ENCODE measurements around the gene ATP10D.
"Not testable (repeated sequence)": the region's sequence is repeated elsewhere in the genome, so short reads cannot be mapped to it uniquely, and the experiment has no call there.

The ATP10D gene

DNA sequence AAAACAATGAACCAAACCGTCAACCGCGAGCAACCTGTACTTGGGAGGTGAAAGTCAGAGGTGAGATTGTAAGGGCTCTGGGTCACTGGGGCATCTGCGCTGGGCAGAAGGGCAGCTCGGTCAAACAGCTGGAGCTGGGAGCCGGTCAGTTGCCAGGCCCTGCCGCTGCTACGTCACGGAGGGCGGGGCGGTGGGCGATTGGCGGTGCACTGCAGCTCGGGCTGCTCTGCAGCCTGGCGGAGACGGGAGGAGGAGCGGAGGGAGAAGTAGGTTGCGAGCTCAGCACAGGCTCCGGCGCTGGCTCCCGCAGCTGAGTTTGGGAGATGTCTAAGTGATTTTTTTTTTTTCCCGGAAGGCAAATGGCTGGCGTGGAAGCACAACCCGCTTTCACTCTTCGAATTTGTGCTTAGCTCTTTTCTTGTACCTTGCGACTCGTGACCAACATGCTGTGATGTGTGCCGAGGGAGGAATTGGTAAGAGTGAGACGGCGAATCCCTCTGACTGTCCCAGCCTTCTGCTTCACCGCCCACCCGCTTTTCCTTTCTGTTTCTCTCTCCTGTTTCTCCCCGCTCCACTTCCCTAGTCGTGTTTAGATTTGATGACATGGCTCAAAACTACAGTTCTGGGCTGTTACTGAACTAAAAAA lies at the start of gene ATP10D:
Gene ATP10D (plus strand): TSS at position 229 of the 646 bp plus-strand sequence. CDS start 27,266 bp downstream, outside the sequence.
- peak; percentile 67 for DNase-seq (ENCODE audit: low spot score)

DNA sequence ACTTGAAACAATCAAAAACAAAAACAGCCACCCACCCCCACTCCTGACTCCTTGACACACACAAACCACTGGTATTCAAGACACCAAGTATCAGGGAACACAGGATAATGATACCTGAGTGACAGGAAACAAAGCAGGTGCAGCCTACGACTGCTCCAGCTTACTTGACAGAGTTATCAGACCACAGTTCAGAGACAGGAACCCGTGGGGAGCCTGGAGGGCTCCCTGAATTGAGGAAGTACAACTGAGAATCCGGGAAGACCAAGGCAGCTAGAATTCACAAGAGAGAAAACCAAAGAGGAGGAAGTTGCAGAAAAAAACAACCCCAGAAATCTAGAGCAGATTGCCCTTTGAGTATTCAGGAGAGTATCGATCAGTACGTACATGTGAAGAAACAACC lies 42.1 kb upstream of the ATP10D start:
- no peak for DNase-seq (ENCODE audit: low spot score)

DNA sequence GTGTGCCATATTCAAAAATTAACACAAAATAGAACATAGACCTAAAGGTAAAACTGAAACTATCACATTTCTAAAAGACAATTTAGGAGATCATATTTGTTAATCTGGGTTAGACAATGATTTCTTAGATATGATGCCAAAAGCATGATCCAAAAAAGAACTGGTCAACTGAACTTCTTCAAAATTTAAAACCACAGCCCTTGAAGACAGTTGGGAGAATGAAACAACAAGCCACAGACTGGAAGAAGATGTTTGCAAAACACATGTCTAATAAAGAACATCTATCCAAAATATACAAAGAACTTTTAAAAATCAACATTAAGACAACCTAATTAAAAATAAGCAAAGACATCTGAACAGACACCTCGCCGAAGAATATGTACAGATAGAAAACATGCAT lies 41.0 kb upstream of the ATP10D start:
- no peak for DNase-seq (ENCODE audit: low spot score)

DNA sequence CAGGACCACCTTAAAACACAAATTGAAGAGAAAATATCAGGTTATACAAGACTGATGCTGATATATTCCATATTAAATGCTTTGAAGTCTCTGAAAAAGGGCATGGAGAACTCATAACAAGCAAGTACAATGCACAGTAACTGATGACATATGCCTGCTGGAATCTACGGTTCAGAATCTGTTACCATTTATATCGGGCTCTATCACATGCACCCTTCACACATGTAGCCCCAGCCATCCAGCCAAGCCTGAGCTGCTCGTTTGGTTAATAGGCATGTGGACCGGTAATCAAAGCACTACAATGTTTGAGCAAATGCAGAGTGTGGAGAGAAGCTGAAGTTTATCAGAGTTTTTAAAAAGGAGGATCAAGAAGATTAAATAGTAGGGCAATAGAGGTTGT lies 33.4 kb upstream of the ATP10D start:
- no peak for DNase-seq (ENCODE audit: low spot score)

DNA sequence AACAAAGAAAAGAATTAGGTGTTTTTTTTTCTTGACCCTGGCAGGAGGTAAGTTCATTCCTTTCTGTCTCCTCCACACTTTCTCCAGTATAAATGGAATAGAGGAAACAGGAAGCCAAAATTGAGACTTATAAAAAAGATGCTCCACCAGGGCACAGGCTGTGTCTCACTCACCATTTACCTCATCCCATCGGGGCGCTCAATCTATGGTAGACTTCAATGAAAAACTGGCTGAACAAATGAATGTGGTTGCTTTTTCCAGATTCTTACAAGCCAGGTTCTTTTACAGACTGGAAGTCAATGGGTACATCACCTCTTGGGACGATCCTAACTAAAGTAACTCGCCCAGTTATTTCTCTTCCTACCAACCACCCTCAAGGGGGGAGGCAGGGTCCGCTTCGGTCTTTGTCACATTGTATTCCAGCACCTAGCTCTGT lies 22.3 kb upstream of the ATP10D start:
- no peak for DNase-seq (ENCODE audit: low spot score)

DNA sequence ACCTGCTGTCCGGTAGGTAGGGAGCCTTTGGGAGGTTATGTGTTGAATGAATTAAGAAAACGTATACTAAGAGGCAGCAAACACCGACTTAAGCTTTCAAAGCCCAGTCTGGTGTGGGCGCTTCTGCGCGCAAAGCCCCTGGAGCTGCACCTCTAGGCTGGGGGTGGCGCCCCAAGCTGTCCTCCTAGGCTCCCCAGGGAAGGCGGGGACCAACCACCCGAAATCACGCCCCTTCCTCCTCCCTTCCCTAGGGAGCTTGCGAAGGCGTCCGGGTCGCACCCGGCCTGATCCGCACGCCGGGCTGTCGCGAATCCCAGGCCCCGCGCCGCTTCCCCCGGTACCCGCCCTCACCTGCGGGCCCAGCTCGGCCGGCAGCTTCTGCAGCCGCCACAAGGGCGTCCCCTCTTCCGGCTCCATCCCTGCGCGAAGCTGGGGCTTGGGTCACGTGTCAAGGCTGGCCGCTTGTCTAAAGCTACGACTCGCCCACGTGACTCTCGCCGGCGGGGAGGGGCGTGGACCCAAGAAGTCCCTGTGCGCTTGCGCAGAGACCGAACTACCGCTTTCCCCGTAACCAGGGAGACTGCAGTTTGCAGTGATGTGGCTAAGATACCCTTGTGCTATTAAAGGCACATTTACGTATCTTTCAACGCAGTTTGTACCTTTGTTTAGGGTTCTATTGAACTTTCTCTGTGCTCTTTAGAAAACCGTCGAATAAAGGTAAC lies 21.7 kb upstream of the ATP10D start, which contains the start of gene COMMD8:
Gene COMMD8 (minus strand): TSS at position 468 of the 722 bp plus-strand sequence. CDS start 51 bp downstream, at position 417.
- peak; percentile 97 for DNase-seq (ENCODE audit: low spot score)

DNA sequence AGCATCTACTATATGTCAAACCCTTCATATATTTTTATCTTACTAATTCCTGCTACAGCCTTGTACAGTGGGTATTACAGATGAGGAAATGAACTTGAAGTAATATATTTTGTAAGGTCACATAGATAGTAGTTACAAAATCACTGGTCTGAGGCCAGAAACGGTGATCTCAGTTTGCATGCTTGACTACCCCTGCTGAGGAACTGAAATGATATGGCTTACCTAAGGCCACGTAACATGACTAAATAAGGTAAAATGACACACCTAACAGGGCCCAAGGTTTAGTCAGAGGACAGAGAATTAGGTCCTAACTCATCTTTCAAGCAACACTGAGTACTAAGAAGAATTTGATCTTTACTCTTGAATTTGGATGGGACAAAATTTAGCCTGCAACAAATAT lies 20.1 kb upstream of the ATP10D start:
- DNase-seq (ENCODE audit: low spot score): no peak

DNA sequence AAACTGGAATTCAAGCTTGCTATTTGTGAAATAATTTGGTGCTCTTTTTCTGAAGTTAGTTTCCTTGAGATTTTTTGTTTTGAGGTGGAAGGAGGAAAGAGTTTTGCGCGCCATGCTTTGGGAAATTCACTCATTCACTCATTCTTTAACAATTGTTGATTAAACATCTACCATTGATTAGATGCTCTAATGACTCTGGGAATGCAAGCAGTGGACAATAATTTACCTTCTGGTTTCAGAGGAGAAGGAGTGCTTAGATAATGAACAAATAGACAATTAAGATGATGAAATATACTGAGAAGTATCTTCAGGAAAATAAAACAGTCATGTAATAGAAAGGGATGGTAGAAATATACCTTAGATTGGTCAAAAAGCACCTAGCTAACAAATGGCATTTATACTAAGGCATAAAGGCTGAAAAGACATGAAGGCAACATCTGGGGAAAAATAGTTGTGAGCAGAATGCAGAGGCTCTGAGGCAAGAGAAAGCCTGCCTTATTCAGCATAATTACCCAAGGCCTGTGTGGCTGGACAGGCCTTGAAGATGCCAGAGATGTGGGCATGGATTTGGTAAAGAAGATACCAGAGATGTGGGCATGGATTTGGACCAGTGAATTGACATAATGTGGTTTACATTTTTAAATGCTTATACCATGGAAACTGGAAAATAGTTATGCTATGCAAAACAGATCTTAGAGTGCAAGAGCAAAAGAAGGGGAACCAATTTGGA lies 18.9 kb upstream of the ATP10D start:
- DNase-seq (ENCODE audit: low spot score): no peak

DNA sequence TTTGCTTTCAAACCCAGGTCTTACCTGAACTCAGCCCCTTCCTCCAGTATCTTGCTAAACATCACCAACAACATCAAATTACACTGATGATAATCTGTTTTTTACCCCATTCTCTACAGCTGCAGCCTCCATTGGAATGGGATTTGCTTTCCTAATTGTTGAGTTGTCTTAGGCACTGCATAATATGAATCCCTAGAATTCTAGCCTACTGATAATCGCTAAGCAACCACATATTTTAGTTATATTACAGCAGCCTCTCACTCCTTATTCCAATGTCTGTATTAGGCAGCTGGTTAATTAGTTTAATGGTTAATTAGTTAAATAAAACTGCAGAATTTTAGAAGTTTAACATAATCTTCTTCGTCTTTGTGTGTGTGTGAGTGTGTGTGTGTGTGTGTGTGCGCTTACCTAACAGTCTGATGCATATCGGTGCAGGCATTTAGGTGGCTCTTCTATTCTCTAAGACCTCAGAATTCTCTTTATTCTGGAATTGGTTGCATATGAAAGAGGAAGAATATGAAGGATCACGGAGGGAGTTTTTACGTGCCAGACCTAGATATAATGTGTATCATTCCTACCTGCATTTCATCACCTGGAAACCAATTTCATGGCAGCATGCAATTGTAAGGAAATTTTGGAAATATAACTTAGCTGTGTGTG lies 16.2 kb upstream of the ATP10D start:
- no peak for DNase-seq (ENCODE audit: low spot score)

DNA sequence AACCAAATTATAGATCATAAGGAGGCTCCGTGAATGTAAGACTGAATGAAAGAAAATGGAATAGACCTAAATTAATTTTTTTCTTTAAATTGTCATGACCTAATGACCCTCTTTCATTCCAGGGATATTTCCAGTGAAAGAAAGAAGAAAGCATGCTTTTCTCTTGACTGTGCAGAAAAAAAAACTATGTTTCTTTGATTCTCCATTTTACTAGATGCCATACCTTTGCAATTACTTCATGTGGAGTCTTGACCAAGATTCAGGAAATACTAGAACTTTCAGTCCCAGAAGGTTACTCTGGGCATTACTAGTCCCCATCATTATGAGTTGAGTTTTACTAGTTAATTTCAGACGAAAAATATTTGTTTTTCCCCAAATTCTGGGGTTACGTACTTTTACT lies 15.1 kb upstream of the ATP10D start:
- DNase-seq (ENCODE audit: low spot score): no peak

DNA sequence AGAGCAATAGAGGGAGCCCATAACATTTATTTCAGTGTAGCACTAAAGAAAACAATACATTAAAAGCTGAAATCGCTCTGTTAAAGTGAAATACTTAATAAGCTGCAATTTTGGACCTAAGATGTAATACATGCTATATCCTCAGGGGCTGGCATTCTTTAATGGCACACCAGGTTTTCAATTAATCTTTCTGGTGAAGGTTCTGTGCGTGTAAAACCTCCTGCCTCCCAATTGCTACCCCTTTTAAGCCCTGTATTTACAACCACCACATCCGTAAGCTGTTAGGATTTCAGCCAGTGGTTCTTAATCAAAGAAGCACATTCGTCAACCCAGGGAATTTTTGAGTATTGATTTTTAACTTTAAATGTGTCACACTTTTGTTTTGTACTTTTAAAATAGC lies 14.0 kb upstream of the ATP10D start:
- no peak for DNase-seq (ENCODE audit: low spot score)

DNA sequence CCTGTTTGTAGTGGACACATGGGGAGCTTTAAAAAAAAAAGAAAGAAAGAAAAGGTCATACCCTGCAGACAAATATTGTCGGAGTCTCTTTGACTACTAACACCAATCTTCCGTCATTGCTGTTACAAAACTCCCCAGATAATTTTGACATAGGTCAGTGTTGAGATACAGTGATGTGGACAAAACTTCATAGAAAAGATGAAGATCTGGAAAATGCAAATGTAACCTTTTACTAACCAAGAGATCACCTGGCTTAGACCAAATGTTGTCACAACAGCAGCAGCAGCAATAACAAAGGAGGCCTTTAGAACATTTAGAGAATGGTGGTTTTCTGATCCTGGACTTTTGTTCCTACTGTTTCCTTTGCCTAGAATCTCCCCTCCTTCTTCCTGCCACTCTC lies 13.5 kb upstream of the ATP10D start:
- no peak for DNase-seq (ENCODE audit: low spot score)

DNA sequence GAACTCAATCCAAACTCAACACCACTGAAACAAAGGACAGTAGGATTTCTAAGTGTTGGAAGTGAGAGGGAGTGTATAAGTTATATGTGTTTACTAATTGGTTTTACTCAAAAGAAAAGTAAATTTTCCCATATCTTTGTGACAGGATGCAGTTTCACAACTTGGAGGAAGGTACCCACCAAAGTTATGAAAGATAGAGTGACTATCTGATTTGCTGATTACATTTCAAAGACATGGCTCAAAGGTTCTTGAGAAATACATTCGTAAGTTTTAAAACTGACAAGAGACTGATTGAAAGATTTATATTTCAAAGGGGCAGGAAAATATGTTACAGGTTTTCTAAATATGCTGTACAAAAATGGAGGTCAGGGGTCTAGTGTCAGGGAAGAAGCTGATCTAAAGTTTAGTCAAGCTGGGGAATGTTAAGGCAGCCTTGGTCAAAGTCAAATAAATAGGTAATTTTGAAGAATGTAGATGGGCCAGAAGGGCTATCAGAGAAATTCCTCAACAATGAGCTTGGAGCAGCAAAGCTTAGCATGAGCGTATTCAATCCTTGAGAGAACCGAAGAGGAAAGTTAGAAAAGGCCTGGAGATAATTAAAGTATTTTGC lies 11.8 kb upstream of the ATP10D start:
- DNase-seq (ENCODE audit: low spot score): no peak

DNA sequence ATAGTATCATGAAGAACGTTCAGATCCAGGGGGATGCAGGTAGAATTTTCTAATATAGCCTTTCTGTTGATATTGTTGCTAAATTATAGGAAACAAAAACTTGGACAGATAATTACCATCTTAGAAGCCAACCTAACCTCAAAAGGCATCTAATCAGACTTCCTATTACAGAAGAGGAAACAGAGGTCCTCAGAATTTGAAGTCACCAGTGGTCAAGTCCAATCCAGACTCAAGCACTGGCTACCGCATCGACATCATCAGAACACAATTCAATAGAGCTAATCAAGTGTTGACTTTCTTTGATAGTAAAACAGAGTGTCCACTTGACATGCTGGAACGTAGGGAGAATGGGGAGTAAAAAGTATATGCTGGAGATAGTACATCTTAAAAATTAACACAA lies 10.3 kb upstream of the ATP10D start:
- no peak for DNase-seq (ENCODE audit: low spot score)

DNA sequence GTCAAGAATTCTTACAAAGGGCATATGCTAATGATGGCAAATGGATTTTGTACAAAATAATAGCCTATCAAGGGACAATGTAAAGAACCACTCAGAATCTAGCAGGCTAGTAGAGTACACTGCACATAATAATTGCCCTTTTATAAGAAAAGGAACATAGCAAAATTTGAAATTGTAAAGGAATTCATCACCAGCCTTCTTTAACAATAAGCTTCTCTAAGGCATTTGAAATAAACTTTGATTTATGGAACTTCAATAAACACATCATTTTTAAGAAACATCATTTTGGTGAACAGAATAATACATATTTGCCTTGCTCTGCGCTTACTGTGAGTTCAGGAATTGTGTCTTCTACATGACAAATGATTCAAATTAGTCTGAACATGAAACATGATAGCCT lies 9.7 kb upstream of the ATP10D start:
- DNase-seq (ENCODE audit: low spot score): no peak

DNA sequence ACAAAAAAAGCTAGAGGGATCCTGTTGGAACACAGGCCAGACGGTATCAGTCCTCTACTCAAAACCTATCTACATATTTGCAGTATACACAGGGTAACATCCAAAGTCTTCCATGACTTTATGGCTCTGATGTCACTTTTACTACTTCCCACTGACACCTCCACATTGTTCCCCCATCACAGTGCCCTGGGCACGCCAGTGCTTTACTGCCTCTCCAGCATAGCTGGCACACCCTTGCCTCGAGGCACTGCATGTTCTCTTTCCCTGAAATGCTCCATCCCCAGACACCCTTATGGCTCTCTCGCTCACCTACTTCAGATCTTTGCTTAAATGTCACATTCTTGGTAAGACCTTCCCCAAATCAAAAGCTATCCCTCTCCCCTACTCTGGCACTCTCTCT lies 6.3 kb upstream of the ATP10D start:
- DNase-seq (ENCODE audit: low spot score): no peak

DNA sequence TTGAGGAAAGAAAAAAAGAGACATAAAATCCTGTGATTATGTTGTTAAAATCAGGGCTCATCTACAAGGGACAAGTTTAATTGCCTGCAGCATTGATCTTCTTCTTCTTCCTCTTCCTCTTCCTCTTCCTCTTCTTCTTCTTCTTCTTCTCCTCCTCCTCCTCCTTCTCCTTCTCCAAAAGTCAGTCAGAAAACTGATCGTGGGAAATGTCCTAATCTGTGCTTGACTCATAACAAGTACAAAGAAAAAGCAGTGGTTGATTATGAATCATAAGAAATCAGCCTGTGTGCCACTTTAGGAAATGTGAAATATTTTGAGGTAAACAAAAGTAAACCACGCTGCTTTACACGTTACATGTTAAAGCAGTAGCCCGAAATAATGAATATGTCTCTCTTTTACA lies 2.7 kb upstream of the ATP10D start:
- DNase-seq (ENCODE audit: low spot score): no peak

DNA sequence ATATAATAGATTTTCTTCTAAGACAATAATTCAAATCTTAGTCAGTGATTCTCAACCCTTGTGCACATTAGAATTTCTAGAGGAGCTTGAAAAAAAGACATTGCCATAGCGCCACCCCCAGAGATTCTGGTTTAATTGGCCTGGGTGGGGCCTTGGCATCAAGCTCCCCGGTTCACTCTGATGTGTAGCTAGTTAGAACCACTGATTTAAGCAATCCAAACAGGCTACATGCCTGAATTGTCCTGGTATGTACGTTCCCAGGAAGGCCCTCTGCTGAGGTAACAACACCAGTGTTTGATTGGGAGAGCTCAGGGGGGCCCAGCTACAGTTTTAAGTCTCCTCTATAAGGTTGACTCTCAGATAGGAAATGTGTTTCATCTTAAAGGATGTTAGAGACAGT lies 1.3 kb upstream of the ATP10D start:
- DNase-seq (ENCODE audit: low spot score): no peak

DNA sequence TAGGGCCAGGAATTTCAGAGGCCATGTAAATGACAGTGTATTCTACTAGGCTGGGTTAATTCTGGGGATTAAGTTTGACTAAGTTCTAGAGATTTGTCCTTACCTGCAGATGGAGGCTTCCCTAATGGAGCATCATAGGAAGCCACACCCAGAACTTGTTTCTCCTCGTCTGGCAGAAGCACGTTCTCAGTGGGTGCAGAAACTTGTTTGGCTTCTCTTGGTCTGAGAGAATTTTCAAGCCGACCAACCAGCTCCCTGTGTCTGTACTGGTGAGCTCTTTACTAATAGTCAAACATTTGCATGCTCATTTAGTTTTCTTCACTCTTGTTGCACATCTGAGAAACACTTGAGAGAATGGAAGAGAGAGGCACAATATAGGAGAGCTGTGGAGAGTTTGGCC lies 907 bp upstream of the ATP10D start:
- DNase-seq (ENCODE audit: low spot score): no peak

DNA sequence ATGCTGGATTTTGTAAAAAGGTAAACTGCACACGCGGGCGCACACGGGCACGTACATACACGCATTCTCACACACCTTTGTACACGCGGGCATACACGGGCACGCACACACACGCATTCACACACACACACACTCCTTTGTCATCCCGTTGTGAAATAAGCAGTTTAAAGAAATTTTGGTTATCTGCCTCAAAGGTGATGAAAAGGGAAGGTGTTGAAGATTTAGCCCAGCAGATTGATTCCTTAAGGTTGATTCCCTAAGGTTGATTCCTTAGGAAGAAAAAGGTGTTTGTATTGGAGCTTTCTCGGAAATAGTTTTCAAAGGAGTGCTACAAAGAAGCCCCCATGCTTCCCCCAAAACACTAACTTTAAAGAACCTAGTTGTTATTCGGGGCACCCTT lies 693 bp downstream of the ATP10D start:
- no peak for DNase-seq (ENCODE audit: low spot score)

DNA sequence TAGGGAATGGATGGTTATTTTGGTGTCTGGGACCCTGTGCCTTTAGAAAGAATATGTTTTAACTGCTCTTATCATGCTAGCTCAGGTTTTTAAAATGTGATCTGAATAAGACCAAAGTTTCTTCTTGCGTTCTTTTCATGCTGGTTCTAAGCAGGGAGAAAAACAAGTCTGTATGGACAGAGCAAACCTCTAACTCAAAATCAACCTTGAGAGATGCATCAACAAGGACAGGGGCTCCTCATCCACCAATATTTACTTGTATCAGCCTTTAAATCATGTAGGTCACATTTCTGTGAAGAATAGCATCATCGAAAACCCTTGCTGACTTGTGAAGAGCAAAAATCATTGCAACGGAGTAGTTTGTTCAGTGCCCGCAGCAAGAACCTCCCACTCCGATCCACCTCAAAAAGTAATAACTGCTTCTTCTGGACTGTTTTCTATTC lies 1.2 kb downstream of the ATP10D start:
- DNase-seq (ENCODE audit: low spot score): no peak

DNA sequence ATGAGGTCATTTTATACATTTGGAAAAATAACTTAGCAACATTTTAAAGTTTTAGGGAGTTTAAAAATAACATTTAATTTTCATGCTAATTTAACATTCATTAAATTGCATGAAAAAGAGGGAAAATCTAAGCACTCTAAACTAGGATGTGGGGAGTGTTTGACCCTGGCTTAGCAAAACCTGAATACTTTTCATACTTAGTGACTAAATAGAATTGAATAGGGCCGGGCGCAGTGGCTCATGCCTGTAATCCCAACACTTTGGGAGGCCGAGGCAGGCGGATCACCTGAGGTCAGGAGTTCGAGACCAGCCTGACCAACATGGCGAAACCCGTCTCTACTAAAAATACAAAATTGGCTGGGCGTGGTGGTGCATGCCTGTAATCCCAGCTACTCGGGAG lies 1.7 kb downstream of the ATP10D start:
- DNase-seq (ENCODE audit: low spot score): not testable (repeated sequence)

Measured in CD4-positive, alpha-beta T cell treated with Interleukin-6 at 100 ng/mL for 8 hours (primary cell).